Measurements from ENCODE around the gene TSKU. TPM values are rescaled to one million over a fixed set of nuclear protein-coding genes. Genes with fewer than 3 reads are reported as not detected.

TSKU gene
- total RNA-seq, 4 donors from 2014 or later = 19.1 to 60.6 (median 47.1) TPM

GRCh38 chr11:76776472-76776871, 6.7 kb upstream of the TSKU start:
- peaks cover 0 to 23% (median 11%) of the 10 kb centered on the region in 4 donors for H3K9me3 ChIP-seq
- no peaks in the 10 kb centered on the region for H3K36me3 ChIP-seq
- no peak overlapping the region for H3K27ac ChIP-seq (replicated peaks in 1 of 4)
- H3K4me1 ChIP-seq = peaks cover 36 to 45% (median 41%) of the 10 kb centered on the region in 4 donors
- no peak overlapping the region for H3K4me3 ChIP-seq
- no peak for TF ChIP-seq CTCF (IDR thresholded peaks at IDR 0.05)
- 90% methylated on average over 3 of the region's 3 CpGs for WGBS
- DNase-seq (ENCODE audit: extremely low spot score) = no peak
- no peaks in the 10 kb centered on the region for H3K27me3 ChIP-seq
- intact Hi-C loops (cut with DNase I) = no loop called here

- DNase-seq (ENCODE audit: extremely low spot score) = no peak
- H3K36me3 ChIP-seq = no peaks in the 10 kb centered on the region
- TF ChIP-seq POLR2AphosphoS5 (IDR thresholded peaks at IDR 0.05) (no peak), CTCF (IDR thresholded peaks at IDR 0.05) (no peak), POLR2A (IDR thresholded peaks at IDR 0.05; ENCODE audit: low read depth) (no peak), EP300 (IDR thresholded peaks at IDR 0.05) (no peak)
- intact Hi-C loops (cut with DNase I) = no loop called here
- H3K27me3 ChIP-seq = no peaks in the 10 kb centered on the region
- no peak overlapping the region for H3K27ac ChIP-seq (replicated peaks in 1 of 4)
- peaks cover 0 to 23% (median 11%) of the 10 kb centered on the region in 4 donors for H3K9me3 ChIP-seq
- H3K4me3 ChIP-seq = no peak overlapping the region
- H3K4me1 ChIP-seq = peaks cover 34 to 45% (median 40%) of the 10 kb centered on the region in 4 donors
Measured at GRCh38 chr11:76777305-76777704, 5.9 kb upstream of the TSKU start.

GRCh38 chr11:76777876-76778275, 5.3 kb upstream of the TSKU start:
- 54% methylated on average over 2 of the region's 2 CpGs for WGBS

GRCh38 chr11:76778874-76779273, 4.3 kb upstream of the TSKU start:
- no peak for DNase-seq (ENCODE audit: extremely low spot score)
- peaks cover 0 to 23% (median 11%) of the 10 kb centered on the region in 4 donors for H3K9me3 ChIP-seq
- WGBS = 87% methylated on average over 3 of the region's 3 CpGs
- no peaks in the 10 kb centered on the region for H3K27me3 ChIP-seq
- no peaks in the 10 kb centered on the region for H3K36me3 ChIP-seq
- peaks cover 27 to 42% (median 36%) of the 10 kb centered on the region in 4 donors for H3K4me1 ChIP-seq
- H3K27ac ChIP-seq (replicated peaks in 1 of 4) = no peak overlapping the region
- intact Hi-C loops (cut with DNase I) = no loop called here
- H3K4me3 ChIP-seq = no peak overlapping the region
- TF ChIP-seq POLR2A (IDR thresholded peaks at IDR 0.05; ENCODE audit: low read depth) = no peak
- TF ChIP-seq EP300 (IDR thresholded peaks at IDR 0.05) = no peak
- no peak for TF ChIP-seq CTCF (IDR thresholded peaks at IDR 0.05)
- no peak for TF ChIP-seq POLR2AphosphoS5 (IDR thresholded peaks at IDR 0.05)

More at GRCh38 chr11:76777876-76778275, 5.3 kb upstream of the TSKU start:
- no peak for TF ChIP-seq POLR2AphosphoS5 (IDR thresholded peaks at IDR 0.05)
- no peak for TF ChIP-seq POLR2A (IDR thresholded peaks at IDR 0.05; ENCODE audit: low read depth)
- no peak for TF ChIP-seq EP300 (IDR thresholded peaks at IDR 0.05)
- TF ChIP-seq CTCF (IDR thresholded peaks at IDR 0.05) = no peak
- intact Hi-C loops (cut with DNase I) = no loop called here
- Histone ChIP-seq H3K27ac (replicated peaks in 1 of 4) (no peak overlapping the region), H3K4me1 (peaks cover 34 to 45% (median 40%) of the 10 kb centered on the region in 4 donors), H3K9me3 (peaks cover 0 to 23% (median 11%) of the 10 kb centered on the region in 4 donors), H3K27me3 (no peaks in the 10 kb centered on the region), H3K4me3 (no peak overlapping the region), H3K36me3 (no peaks in the 10 kb centered on the region)
- no peak for DNase-seq (ENCODE audit: extremely low spot score)
